ENCODE measurements around the gene KIAA0513.

DNA sequence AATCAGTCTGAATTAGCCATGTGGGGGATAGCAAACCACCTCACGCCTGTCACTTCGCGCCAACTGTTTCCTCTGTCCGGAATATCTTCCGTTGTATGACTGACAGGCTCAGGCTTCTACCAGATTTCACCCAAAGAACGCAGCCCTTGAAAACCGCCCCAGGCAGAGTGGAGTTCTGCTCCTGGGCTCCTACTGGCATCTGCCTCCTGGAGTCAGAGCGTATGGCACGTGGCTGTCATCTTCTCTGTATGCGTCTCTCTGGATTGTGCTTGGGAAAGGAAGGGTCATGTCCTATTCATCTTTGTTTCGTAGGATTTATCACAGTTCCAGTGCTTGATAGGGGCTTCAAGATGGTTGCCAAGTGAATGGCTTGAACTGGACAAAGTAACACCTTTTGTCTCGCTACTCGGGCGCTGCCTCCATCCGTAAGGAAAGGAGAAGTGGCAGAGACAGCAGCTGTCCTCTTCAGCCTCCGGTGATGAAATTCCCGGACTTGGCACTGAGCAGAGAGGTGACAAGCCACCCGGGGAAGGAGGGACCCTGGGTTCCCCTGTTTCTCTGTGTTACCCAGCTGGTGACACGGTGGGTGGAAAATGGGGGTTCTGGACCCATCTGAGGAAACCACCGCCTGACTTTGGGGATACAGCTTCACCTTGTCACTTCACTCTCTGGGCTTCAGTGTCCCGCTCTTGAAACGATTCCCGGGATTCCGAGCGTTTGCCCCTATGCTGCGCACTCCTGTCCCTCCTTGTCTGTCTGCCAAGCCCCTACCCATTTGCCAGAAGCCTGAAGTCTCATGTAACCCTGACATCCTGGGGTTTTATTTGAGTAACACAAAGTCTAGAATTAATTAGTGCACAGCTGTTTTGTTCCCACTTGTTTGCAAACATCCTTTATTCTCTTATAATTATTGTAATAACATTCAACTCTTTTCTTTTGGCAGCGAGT is 13.9 kb downstream of the KIAA0513 start:
- TF ChIP-seq, protein P1, sequence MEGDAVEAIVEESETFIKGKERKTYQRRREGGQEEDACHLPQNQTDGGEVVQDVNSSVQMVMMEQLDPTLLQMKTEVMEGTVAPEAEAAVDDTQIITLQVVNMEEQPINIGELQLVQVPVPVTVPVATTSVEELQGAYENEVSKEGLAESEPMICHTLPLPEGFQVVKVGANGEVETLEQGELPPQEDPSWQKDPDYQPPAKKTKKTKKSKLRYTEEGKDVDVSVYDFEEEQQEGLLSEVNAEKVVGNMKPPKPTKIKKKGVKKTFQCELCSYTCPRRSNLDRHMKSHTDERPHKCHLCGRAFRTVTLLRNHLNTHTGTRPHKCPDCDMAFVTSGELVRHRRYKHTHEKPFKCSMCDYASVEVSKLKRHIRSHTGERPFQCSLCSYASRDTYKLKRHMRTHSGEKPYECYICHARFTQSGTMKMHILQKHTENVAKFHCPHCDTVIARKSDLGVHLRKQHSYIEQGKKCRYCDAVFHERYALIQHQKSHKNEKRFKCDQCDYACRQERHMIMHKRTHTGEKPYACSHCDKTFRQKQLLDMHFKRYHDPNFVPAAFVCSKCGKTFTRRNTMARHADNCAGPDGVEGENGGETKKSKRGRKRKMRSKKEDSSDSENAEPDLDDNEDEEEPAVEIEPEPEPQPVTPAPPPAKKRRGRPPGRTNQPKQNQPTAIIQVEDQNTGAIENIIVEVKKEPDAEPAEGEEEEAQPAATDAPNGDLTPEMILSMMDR (IDR thresholded peaks at IDR 0.05; ENCODE audit: insufficient read depth, low read length) = no peak
- no peak for TF ChIP-seq POLR2AphosphoS5 (IDR thresholded peaks at IDR 0.05; ENCODE audit: low read depth)
